ENCODE results near the gene ZNF513. TPM values are rescaled to one million over a fixed set of nuclear protein-coding genes. Genes with fewer than 3 reads are reported as not detected.
"Not testable (repeated sequence)": the region's sequence is repeated elsewhere in the genome, so short reads cannot be mapped to it uniquely, and the experiment has no call there.

Gene ZNF513
- total RNA-seq, 1 experiment from 2014 or later: 19.2 TPM

DNA sequence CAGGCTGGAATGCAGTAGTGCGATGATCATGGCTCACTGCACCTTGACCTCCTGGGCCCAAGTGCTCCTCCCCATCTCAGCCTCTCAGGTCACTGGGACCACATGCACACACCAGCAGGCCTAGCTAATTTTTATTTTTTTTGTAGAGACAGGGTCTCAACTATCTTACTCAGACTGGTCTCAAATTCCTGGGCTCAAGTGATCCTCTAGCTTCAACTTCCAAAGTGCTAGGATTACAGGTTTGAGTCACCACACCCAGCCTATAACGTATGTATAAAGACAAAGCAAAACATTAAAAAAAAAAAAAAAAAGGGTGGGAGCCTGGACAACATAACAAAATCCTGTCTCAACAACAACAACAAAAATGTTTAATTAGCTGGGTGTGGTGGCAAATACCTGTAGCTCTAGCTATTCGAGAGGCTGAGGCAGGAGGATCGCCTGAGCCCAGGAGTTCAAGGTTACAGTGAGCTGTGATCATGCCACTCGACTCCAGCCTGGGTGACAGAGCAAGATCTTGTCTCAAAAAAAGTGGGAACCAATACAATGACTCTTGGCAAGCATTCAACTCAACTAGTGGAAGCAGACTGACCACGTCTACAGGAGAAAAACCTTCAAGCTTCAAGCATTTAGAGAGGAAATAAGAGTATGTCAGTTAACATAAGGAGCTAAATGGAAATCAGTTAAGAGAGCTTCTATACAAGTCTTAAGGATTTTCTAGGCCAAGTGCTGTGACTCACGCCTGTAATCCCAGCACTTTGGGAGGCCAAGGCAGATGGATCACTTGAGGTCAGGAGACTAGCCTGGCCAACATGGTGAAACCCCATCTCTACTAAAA lies 26.6 kb downstream of the ZNF513 start:
- Histone ChIP-seq H3K36me3 (replicated peaks; ENCODE audit: control insufficient read depth, insufficient read depth, low read length) (no peaks in the 10 kb centered on the region; the same call in 1 of the 2 replicates), H3K27me3 (ENCODE audit: control insufficient read depth, insufficient read depth, low read length) (no peaks in the 10 kb centered on the region), H3K4me3 (ENCODE audit: insufficient read depth, low read depth, low read length) (no peak overlapping the region)
- no peak for DNase-seq

DNA sequence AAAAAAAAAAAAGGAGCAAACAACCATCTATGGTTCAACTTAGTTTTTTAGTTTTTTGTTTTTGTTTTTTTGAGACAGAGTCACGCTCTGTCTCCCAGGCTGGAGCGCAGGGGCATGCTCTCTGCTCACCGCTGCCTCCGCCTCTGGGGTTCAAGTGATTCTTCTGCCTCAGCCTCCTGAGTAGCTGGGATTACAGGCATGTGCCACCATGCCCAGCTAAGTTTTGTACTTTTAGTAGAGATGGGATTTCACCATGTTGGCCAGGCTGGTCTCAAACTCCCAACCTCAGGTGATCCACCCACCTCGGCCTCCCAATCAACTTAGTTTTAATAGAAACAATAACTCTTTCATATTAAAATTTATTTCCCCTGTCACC lies 27.2 kb downstream of the ZNF513 start:
- H3K27me3 ChIP-seq (ENCODE audit: control insufficient read depth, insufficient read depth, low read length); H3K36me3 ChIP-seq (replicated peaks; ENCODE audit: control insufficient read depth, insufficient read depth, low read length); DNase-seq; H3K4me3 ChIP-seq (ENCODE audit: insufficient read depth, low read depth, low read length): not testable (repeated sequence)

DNA sequence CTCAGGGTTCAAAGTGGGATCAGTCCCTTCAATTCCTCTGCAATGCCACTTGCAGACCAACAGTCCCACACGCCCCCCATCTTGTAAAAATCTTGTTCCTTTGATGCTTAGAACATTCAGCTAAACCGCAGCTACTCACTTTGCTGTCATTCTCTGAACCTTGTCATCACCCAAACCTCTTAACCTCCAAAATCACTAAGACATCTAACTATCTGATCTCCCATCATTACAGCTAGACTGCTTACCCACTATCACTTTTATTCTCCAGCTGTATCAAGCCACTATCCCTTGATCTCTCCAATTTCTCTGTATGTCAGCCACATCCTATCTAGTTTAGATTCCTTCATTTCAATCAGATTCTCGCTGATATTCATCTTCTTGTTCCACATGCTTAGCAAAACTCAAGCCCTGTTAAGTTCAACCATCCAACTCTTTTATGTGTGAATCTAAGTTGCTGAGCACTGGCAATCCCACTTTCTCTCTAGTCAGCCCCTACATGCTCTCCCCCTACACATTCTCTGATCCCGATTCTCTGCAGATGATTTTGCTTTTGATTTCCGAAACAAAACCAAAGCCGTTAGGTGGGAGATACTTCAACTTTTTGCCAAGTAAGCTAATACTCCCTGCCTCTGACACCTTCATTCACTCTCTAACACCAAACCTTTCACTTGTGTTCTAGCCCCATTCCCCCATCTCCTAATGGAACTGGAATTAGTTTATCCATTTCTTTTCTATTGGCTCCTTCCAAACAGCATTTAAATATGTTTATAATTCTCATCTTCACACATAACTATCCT lies 28.5 kb downstream of the ZNF513 start:
- no peaks in the 10 kb centered on the region for H3K27me3 ChIP-seq (ENCODE audit: control insufficient read depth, insufficient read depth, low read length)
- no peak for DNase-seq
- no peaks in the 10 kb centered on the region for H3K36me3 ChIP-seq (replicated peaks; ENCODE audit: control insufficient read depth, insufficient read depth, low read length)
- no peak overlapping the region for H3K4me3 ChIP-seq (ENCODE audit: insufficient read depth, low read depth, low read length)

DNA sequence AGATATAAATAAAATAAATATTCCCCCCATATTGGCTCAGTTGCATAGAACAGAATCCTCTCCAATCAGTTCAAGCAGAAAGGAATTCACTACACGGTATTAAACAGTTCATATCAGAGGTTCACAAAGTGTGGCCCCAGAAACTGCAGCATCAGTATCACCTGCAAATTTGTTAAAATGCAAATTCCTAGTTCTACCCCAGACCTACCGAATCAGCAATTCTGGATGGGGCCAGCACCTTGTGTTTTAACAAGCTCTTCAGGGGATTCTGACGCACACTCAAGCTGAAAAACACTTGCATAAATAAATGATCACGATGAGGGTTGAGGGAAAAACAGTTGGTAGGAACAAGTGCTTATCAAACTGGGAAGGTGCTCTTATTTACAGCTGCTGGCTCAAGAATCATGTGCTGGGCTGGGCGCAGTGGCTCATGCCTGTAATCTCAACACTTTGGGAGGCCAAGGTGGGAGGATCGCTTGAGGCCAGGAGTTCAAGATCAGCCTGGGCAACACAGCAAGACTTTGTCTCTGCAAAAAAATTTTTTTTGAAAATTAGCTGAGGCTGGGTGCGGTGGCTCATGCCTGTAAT lies 30.3 kb downstream of the ZNF513 start:
- no peaks in the 10 kb centered on the region for H3K36me3 ChIP-seq (replicated peaks; ENCODE audit: control insufficient read depth, insufficient read depth, low read length)
- H3K4me3 ChIP-seq (ENCODE audit: insufficient read depth, low read depth, low read length): no peak overlapping the region
- no peaks in the 10 kb centered on the region for H3K27me3 ChIP-seq (ENCODE audit: control insufficient read depth, insufficient read depth, low read length)

DNA sequence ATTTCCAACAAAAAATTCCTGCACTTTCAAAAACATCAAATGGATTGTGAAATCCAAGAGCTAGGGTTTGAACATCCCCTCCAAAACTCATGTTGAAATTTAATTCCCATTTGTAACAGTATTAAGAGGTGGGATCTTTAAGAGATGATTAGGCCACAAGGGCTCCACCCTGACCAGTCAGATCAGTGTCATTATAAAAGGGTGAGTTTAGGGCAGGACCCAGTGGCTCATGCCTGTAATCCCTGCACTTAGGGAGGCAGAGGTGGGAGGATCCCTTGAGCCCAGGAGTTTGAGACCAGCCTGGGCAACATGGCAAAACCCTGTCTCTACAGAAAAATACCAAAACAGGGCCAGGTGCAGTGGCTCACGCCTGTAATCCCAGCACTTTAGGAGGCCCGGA lies 32.9 kb downstream of the ZNF513 start:
- no peaks in the 10 kb centered on the region for H3K27me3 ChIP-seq (ENCODE audit: control insufficient read depth, insufficient read depth, low read length)
- H3K36me3 ChIP-seq (replicated peaks; ENCODE audit: control insufficient read depth, insufficient read depth, low read length): peaks cover 4% of the 10 kb centered on the region
- H3K4me3 ChIP-seq (ENCODE audit: insufficient read depth, low read depth, low read length): no peak overlapping the region
- no peak for DNase-seq

More for the DNA sequence above, 30.3 kb downstream of the ZNF513 start:
- no peak for DNase-seq

DNA sequence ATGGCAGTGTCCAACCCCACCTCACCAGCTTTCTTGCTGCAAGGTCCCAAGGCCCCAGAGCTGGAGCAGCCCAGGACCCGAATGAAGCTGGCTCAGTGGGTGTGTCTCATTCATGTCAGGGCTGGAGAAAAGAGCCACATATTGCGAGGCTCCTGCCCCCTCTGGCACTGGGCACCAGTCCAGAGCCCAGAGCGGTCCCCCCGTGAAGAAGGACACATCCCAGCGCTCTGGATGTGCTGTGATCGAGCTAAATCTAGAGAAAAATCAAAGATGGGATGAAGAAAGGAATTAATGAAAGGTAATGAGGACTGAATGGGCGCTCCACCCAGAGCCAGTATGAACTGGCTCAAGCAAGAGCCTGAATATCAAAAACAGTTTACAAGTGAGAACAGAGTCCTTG lies 44.4 kb downstream of the ZNF513 start:
- no peak for DNase-seq
- Histone ChIP-seq H3K36me3 (replicated peaks; ENCODE audit: control insufficient read depth, insufficient read depth, low read length) (peaks cover 43% of the 10 kb centered on the region), H3K27me3 (ENCODE audit: control insufficient read depth, insufficient read depth, low read length) (no peaks in the 10 kb centered on the region)

DNA sequence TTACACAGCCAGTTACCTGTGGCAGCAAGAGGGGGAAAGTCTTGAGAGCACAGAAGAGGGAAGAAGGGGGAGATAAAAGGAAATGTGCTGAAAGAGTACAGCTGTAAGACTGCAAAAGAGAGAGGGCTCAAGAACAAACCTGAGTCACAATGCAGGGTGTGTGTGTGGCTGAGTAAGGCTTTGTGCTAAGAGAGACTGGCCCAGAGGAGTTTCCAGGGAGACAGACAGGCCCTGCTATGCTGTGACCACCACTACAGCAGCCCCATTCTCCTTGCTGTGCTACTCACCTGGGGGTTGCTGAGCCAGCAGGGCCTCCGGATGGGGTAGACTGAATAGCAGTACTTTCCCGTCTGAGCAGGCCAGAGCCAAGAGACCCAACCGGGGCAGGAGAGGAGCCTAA lies 45.2 kb downstream of the ZNF513 start:
- no peak for DNase-seq
- Histone ChIP-seq H3K36me3 (replicated peaks; ENCODE audit: control insufficient read depth, insufficient read depth, low read length) (peaks cover 42% of the 10 kb centered on the region), H3K4me3 (ENCODE audit: insufficient read depth, low read depth, low read length) (no peak overlapping the region), H3K27me3 (ENCODE audit: control insufficient read depth, insufficient read depth, low read length) (no peaks in the 10 kb centered on the region)

More for the DNA sequence above, 44.4 kb downstream of the ZNF513 start:
- no peak overlapping the region for H3K4me3 ChIP-seq (ENCODE audit: insufficient read depth, low read depth, low read length)

Other genes starting within 250 kb of the ZNF513 start
- 84.5 and 87.3 TPM in 2 replicates for gene PREB, start 246.1 kb downstream of the ZNF513 start, total RNA-seq (2014; rRNA removed; shearing (Covaris generic))
- not detected in 2 replicates for gene PRR30, start 241.3 kb downstream of the ZNF513 start, total RNA-seq (2014; rRNA removed; shearing (Covaris generic))
- not detected in 2 replicates for gene TCF23, start 231.7 kb downstream of the ZNF513 start, total RNA-seq (2014; rRNA removed; shearing (Covaris generic))
- gene ATRAID, start 168.7 kb downstream of the ZNF513 start, total RNA-seq (2014; rRNA removed; shearing (Covaris generic)): 182 and 203 TPM in 2 replicates
- gene SLC5A6, start 168.5 kb downstream of the ZNF513 start, total RNA-seq (2014; rRNA removed; shearing (Covaris generic)): 76.2 and 120 TPM in 2 replicates
- 73.7 and 84.2 TPM in 2 replicates for gene CAD, start 163.4 kb downstream of the ZNF513 start, total RNA-seq (2014; rRNA removed; shearing (Covaris generic))
- gene SLC30A3, start 117.7 kb downstream of the ZNF513 start, total RNA-seq (2014; rRNA removed; shearing (Covaris generic)): 0.89 and 1.4 TPM in 2 replicates
- gene DNAJC5G, start 105.3 kb downstream of the ZNF513 start, total RNA-seq (2014; rRNA removed; shearing (Covaris generic)): not detected in 2 replicates
- gene TRIM54, start 98.3 kb downstream of the ZNF513 start, total RNA-seq (2014; rRNA removed; shearing (Covaris generic)): 3.4 and 5.5 TPM in 2 replicates
- gene UCN, start 72.3 kb downstream of the ZNF513 start, total RNA-seq (2014; rRNA removed; shearing (Covaris generic)): 0.66 TPM in 1 of 2 replicates, not detected in the other
- 53.8 and 60.8 TPM in 2 replicates for gene MPV17, start 57.6 kb downstream of the ZNF513 start, total RNA-seq (2014; rRNA removed; shearing (Covaris generic))
- gene GTF3C2, start 24.0 kb downstream of the ZNF513 start, total RNA-seq (2014; rRNA removed; shearing (Covaris generic)): 147 and 152 TPM in 2 replicates
- gene EIF2B4, start 10.4 kb downstream of the ZNF513 start, total RNA-seq (2014; rRNA removed; shearing (Covaris generic)): 31.6 and 33.1 TPM in 2 replicates
- gene SNX17, start 10.1 kb downstream of the ZNF513 start, total RNA-seq (2014; rRNA removed; shearing (Covaris generic)): 110 and 129 TPM in 2 replicates
- gene PPM1G, start 28.9 kb upstream of the ZNF513 start, total RNA-seq (2014; rRNA removed; shearing (Covaris generic)): 151 and 164 TPM in 2 replicates
- 150 and 162 TPM in 2 replicates for gene NRBP1, start 47.9 kb upstream of the ZNF513 start, total RNA-seq (2014; rRNA removed; shearing (Covaris generic))
- gene KRTCAP3, start 61.6 kb upstream of the ZNF513 start, total RNA-seq (2014; rRNA removed; shearing (Covaris generic)): 9.0 and 13.4 TPM in 2 replicates
- gene IFT172, start 109.0 kb upstream of the ZNF513 start, total RNA-seq (2014; rRNA removed; shearing (Covaris generic)): 9.8 and 14.2 TPM in 2 replicates
- gene FNDC4, start 114.5 kb upstream of the ZNF513 start, total RNA-seq (2014; rRNA removed; shearing (Covaris generic)): 7.4 and 9.7 TPM in 2 replicates
- gene GCKR, start 116.1 kb upstream of the ZNF513 start, total RNA-seq (2014; rRNA removed; shearing (Covaris generic)): 0.07 TPM in 1 of 2 replicates, not detected in the other
- 33.4 and 37.6 TPM in 2 replicates for gene ZNF512, start 202.3 kb upstream of the ZNF513 start, total RNA-seq (2014; rRNA removed; shearing (Covaris generic))
- gene CCDC121, start 248.3 kb upstream of the ZNF513 start, total RNA-seq (2014; rRNA removed; shearing (Covaris generic)): 2.3 and 3.1 TPM in 2 replicates
- gene GPN1, start 248.3 kb upstream of the ZNF513 start, total RNA-seq (2014; rRNA removed; shearing (Covaris generic)): 39.2 and 41.7 TPM in 2 replicates

Data from H7 (cell line).